ENCODE data around the gene MGST1.

GRCh38 chr12:16385782-16386646, 38.6 kb downstream of the MGST1 start:
- TF ChIP-seq CTCF (IDR thresholded peaks at IDR 0.05) (peak in 3 of 6 experiments; percentile 13 to 26 (median 18)), POLR2A (IDR thresholded peaks at IDR 0.05) (no peak)
